ENCODE results near the gene MRGPRD.

The MRGPRD gene

DNA sequence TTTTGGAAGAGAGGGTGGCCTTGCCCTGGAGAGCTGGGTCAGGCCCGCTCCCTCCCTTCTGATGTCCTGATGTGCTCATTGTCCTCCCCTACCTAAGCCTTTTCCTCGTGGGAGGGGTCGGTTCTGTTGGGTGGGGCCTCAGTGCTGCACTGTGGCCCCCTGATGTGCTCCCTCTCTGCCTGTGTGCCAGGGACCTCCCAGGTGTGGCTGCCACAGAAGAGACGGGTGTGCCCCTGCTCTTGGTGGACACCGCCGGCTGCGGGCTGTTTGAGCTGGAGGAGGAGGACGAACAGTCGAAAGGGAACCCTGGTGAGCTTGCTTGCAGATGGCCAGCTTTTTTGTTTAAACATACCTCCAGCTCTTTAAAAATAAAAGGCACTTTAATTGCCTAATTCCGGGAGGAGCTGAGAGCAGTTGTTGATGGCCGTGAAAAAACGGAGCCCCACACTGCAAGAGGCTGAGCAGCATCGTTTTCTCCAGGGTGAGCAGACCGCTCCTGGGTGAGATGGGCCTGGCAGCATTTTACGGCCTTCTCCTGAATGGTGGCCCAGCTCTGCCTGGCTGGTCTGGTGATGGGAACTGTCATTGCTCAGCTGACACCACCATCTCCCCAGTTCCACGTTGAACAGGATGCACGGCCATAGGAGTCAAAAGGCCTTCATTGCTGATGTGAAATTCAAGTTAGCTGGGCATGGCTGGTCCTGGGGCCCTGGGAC is 47.0 kb downstream of the MRGPRD start:
- no peak for DNase-seq (ENCODE audit: low read depth)
- no peak overlapping the region for H3K4me3 ChIP-seq (replicated peaks; ENCODE audit: low read depth, low read length)
- TF ChIP-seq, protein P1, sequence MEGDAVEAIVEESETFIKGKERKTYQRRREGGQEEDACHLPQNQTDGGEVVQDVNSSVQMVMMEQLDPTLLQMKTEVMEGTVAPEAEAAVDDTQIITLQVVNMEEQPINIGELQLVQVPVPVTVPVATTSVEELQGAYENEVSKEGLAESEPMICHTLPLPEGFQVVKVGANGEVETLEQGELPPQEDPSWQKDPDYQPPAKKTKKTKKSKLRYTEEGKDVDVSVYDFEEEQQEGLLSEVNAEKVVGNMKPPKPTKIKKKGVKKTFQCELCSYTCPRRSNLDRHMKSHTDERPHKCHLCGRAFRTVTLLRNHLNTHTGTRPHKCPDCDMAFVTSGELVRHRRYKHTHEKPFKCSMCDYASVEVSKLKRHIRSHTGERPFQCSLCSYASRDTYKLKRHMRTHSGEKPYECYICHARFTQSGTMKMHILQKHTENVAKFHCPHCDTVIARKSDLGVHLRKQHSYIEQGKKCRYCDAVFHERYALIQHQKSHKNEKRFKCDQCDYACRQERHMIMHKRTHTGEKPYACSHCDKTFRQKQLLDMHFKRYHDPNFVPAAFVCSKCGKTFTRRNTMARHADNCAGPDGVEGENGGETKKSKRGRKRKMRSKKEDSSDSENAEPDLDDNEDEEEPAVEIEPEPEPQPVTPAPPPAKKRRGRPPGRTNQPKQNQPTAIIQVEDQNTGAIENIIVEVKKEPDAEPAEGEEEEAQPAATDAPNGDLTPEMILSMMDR (IDR thresholded peaks at IDR 0.05; ENCODE audit: low read length, missing control alignments), result no peak

DNA sequence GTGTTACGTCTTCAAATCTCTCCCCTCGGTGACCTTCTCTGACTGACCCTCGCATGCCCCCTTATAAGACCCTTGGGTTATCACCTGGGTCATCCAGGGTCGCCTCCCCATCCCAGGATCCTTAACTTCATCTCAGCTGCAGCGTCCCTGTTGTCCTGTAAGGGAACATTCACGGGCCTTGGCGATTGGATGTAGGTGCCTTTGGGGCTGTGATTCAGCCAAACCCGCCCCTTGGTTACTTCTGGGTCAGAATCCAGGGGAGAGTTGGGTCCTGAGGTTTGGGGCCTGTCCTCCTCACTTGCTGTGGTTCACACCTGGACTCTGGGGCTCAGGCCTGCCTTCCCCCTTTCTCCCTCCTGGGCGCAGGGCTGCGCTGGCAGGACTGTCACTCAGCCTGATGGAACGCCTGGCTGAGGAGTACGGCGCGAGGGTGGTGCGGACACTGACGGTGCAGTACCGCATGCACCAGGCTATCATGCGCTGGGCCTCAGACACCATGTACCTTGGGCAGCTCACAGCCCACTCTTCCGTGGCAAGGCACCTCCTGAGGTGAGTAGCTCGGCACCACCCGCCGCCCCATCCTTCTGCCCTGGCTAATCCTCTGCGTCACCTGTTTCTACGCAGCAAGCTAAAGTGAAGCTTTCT is 47.7 kb downstream of the MRGPRD start:
- no peak for DNase-seq (ENCODE audit: low read depth)
- TF ChIP-seq, protein P1 (IDR thresholded peaks at IDR 0.05; ENCODE audit: low read length, missing control alignments), result no peak
- no peak overlapping the region for H3K4me3 ChIP-seq (replicated peaks; ENCODE audit: low read depth, low read length)

DNA sequence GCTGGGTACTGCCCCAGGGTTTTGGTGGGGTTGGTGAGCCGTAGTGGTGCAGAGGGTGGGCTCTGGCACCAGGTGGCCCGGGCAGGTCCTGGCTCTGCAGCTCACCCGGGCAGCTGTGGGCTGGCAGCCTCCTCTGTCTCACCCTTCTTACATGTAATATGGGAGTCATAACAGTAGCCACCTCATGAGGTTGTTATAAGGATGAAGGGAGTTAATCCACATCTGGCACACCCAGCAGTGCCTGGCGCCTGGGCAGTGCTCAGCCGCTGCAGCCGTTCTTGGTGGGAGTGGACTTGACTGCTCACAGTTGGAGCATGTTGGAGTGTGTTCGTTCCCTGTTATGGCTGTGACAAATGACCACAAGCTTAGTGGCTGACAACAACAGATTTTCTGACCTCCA is 48.4 kb downstream of the MRGPRD start:
- TF ChIP-seq, protein P1 (IDR thresholded peaks at IDR 0.05; ENCODE audit: low read length, missing control alignments), result no peak
- H3K4me3 ChIP-seq (replicated peaks; ENCODE audit: low read depth, low read length), result no peak overlapping the region
- DNase-seq (ENCODE audit: low read depth), result no peak

DNA sequence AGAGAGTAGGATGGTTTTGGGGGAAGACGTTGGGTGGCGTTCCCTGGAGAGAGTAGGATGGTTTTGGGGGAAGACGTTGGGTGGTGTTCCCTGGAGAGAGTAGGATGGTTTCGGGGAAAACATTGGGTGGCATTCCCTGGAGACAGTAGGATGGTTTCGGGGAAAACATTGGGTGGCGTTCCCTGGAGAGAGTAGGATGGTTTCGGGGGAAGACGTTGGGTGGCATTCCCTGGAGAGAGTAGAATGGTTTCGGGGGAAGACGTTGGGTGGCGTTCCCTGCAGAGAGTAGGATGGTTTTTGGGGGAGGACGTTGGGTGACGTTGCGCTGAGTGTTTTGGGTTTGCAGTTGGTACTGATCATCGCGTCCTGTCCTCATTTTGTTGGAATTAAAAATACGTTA is 48.9 kb downstream of the MRGPRD start:
- no peak overlapping the region for H3K4me3 ChIP-seq (replicated peaks; ENCODE audit: low read depth, low read length)
- no peak for DNase-seq (ENCODE audit: low read depth)
- TF ChIP-seq, protein P1 (IDR thresholded peaks at IDR 0.05; ENCODE audit: low read length, missing control alignments), result no peak

DNA sequence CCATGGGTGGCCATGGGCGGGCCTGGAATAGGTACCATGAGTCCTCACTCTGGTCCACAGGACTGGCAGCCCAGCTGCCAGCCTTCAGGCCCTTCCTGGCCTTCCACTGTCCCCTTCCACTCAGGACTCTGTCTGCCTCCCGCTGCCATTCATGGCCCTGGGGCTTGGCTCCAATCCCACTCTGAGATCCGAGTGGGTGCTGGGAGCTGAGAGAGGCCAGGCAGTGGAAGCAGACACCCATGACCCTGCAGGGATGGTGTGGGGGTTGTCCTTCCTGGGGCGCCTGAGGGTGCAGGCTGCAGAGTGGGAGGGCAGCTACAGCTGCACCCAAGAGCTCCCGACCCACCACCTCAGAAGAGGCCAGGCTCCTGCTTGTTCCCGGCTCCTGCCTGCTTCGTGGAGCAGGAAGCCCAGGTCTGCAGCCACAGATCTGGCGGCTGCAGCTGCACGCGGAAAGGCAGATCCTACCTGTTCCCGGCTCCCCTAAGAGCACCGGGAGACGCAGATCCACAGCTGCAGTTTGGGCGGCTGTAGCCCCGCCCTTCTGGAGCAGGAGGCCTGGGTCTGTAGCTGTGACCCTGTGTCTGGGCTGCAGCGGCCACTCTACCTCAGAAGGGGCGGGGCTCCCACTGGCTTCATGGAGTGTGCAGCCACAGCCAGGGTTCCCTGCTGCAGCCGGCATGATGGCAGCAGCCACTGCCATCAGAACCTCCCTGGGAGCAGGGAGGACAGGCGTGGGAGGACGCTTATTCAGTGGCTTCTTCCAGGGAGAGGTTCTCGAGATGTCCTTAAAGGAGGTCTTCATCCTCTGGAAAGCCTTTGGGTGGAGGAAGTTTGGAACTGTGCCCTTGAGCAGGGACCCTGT is 49.6 kb downstream of the MRGPRD start:
- no peak overlapping the region for H3K4me3 ChIP-seq (replicated peaks; ENCODE audit: low read depth, low read length)
- no peak for DNase-seq (ENCODE audit: low read depth)
- TF ChIP-seq, protein P1 (IDR thresholded peaks at IDR 0.05; ENCODE audit: low read length, missing control alignments), result no peak

All from fibroblast of pulmonary artery (primary cell).